ENCODE data around the gene ESRRA.
A peak's percentile ranks its signal among the peaks of the same experiment; 100 is the strongest.

Gene ESRRA

GRCh38 chr11:64275031-64275800 lies 30.1 kb upstream of the ESRRA start:
- no peak for DNase-seq

GRCh38 chr11:64275841-64276240 lies 29.5 kb upstream of the ESRRA start:
- no peak for DNase-seq

- no peak for DNase-seq
Observed at GRCh38 chr11:64276653-64277431, 28.5 kb upstream of the ESRRA start.

- no peak for DNase-seq
Observed at GRCh38 chr11:64278576-64279190, 26.6 kb upstream of the ESRRA start.

DNA sequence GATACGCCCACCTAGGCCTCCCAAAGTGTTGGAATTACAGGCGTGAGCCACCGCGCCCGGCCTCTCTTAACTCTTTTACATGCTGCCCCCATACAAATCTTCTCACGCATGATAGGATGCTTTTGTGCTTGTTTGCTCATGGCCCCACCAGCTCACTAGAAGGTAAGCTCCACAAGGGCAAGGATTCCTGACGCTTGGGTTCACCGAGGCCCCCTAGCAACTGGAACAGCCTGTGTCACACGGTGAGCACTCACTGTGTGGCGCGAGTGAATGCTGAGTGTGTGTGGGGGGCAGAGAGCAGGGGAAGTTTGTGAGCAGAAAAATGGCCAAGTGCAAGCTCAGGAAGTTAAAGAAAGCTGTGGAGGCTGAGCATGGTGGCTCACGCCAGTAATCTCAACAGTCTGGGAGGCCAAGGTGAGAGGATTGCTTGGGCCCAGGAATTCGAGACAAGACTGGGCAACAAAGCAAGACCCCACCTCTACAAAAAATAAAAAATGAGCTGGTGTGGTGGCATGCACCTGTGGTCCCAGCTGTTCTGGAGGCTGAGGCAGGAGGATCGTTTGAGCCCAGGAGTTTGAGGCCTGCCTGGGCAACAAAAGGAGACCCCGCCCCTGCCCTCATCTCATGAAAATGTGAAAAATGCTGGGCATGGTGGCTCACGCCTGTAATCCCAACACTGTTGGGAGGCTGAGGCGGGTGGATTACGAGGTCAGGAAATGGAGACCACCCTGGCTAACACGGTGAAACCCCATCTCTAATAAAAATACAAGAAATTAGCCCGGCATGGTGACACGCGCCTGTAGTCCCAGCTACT lies 23.2 kb upstream of the ESRRA start:
- no peak for DNase-seq

- DNase-seq, result no peak
Observed at GRCh38 chr11:64283092-64283491, 22.2 kb upstream of the ESRRA start.

DNA sequence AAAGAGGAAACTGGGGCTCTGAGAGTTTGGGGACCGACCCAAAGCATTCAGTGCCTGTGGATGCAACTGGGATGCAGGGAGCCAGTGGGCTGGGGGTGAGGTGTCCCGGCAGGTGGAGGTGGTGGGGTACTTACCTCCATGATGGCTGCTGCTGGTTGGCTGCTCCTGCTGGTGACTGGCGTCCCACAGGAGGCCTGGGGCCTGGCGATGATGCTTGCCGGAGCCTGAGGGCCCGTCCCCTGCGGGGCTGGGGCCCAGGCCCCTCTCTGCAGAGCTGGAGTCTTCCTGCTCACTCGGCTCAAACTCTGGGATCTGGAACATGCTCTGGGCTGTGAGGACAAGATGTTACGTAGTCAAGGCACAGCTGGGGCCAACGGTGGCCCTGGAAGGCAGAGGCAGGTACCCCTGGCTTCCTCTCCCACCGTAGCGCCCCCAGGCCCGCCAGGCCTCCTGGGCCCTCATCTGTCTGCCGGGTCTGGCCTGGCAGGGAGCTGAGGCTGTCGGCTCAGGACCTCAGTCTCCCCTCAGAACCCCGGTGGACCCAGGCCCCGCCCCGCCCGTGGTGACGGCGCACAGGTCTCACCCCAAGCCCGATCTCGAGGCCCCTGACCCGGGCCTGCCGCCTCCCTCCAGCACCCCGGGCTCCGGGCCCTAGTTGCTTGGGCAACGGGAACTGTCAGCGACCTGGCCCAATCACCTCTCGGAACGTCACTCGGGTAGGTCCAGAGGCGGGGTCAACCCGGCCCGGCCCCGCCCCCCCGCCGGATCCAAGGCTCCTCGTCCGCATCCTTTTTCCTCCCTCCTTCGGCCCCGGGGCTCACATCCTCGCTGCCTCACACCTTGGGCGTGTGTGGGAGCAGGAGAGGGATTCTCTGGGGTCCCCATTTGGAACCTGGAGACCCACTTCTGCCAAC lies 21.0 kb upstream of the ESRRA start, which contains the start of gene BAD:
Gene BAD, minus strand, starts transcription at position 618 of the 914 bp plus-strand sequence. Its CDS starts 297 bp downstream, at position 321.
- DNase-seq, result peak; percentile 85 to 92

- peak; percentile 62 to 84 for DNase-seq
Observed at GRCh38 chr11:64284962-64285884, 20.1 kb upstream of the ESRRA start, which contains the start of gene GPR137. GPR137 (plus strand) TSS chr11:64285848; CDS start chr11:64286525, 677 bp downstream.

DNA sequence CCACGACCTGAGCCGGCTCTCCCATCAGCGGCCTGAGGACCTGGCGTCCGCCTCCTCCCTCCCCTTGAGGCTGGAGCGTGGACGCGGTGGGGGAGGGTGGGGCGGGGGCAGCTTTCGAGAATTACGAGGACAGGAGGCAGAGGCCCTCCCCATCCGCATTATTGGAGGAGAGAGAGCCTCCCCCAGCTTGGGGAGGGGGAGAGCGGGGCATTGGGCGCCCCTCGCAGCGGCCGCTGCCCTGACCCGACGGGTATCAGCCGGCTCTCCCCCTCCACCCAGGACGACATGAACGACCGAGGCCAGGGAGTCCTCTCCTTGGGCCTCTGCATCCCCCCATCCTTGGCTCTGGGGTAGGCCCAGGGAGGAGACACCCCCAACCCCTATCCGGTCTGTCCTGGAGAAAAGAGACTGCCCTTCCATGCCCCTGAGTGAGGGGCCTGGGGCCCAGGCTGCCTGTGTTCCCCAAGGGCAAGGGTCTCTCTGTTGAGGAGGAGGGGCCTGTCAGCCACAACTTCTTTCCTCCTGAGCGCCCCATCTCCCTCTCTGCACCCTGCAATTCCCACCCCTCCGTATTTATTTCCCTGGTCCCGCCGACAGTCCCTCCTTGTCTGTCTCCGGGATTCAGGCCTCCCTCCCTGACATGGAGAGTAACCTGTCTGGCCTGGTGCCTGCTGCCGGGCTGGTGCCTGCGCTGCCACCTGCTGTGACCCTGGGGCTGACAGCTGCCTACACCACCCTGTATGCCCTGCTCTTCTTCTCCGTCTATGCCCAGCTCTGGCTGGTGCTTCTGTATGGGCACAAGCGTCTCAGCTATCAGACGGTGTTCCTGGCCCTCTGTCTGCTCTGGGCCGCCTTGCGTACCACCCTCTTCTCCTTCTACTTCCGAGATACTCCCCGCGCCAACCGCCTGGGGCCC lies 19.2 kb upstream of the ESRRA start:
- DNase-seq, result no peak

- DNase-seq, result no peak
Observed at GRCh38 chr11:64286801-64287159, 18.5 kb upstream of the ESRRA start.

GRCh38 chr11:64287676-64288352 lies 17.5 kb upstream of the ESRRA start:
- DNase-seq, result no peak

DNA sequence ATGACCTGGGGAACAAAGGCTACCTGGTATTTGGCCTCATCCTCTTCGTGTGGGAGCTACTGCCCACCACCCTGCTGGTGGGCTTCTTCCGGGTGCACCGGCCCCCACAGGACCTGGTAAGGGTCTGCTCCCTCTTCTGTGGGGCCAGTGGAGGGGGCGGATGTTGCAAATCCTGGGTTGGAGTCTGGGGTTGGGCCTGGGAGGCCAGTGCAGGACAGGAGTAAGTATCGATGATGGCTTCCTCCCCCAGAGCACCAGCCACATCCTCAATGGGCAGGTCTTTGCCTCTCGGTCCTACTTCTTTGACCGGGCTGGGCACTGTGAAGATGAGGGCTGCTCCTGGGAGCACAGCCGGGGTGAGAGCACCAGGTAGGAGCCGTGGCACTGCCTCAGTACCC lies 17.0 kb upstream of the ESRRA start:
- no peak for DNase-seq

DNA sequence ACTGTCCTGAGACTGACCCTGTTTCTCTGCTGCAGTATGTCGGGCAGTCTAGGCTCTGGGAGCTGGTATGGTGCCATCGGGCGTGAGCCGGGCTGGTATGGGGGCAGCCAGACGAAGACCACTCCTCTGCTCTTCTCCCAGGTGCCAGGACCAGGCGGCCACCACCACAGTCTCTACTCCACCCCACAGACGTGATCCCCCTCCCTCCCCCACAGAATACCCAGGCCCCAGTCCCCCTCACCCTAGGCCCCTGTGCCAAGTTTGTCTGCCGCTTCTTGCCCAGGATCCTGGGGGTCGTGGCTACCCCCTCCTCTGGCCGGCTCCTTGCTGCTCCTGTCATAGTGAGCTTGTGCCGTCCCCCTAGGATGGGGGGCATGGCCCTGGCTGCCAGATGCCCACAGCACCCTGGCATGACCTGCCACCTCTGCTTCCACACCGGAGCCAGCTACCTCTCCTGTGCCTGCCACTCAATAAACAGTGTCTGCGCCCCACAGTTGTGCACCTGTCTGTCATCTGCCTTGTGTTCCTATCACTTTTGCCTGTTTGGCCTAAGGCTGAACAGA lies 16.2 kb upstream of the ESRRA start:
- no peak for DNase-seq

DNA sequence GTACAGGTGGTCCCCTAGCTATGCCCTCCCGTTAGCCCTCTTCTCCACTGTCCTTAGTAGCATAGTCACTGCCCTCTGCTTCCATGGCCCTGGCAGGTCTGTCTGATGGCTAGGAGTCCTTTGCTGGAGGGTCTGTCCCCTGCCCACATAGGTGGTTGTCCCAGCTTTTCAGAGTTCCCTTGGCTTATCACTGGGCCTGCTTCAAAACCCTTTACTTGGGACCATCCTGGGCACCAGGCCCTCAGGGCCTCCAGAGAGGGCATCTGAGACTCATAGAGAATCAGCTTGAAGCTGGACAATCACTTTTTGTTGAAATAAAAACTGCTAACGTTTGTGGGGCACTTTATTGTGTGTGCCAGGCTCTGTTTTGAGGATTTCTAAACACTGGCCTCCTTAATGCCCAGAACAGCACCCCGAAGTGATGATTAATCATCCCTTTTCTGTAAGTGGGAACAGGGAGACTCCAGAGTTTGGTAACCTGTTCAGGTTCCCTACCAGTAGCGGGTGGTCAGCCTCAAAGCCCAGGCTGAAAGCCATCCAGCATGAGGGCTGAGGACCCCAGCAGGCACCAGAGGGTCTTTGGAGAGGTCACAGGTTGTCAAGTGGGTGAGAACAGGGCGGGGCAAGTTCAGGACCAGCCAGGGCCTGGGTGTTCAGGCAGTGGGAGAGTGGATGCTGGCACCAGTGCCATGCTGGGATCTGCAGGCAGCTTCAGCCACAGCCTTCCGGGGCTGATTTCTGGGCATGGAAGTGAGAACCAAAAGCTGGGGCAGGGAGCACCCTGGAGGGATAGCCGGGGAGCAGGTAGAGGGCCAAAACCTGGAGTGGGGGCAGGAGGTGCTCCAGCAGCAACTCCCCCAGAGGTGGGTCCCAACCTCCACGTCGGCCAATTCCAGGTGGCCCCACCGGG lies 14.7 kb upstream of the ESRRA start:
- DNase-seq, result no peak

DNA sequence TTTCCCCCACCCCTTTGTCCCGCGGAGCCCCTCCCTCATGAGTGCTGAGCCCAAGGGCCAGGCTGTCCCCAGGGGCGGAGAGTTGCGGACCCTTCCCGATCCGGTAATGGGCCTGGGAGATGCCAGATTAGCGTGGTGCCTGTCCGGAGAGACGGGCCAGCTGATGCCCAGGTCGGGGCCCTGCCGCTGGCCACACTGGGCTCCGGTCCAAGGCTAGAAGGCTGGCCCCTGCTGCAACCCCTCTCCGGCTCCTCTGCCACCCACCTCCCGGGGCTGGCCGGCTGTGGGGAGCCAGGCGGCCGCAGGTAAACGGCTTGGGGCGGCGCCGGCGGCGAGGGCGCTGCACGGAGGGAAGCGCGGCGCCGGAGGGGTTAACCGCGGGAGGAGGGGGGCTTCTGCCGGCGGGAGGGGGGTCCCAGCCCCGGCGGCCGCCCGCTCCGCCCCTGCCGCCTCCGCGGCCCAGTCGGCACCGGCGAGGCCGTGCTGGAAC lies 14.0 kb upstream of the ESRRA start, which contains the start of gene KCNK4:
Gene KCNK4, plus strand, starts transcription at position 41 of the 490 bp plus-strand sequence. CDS start 1,717 bp downstream, outside the sequence.
- no peak for DNase-seq

GRCh38 chr11:64291752-64292459 lies 13.4 kb upstream of the ESRRA start:
- no peak for DNase-seq

All from NCI-H1930 (cell line).